Measurements from ENCODE around the gene FIZ1.

DNA sequence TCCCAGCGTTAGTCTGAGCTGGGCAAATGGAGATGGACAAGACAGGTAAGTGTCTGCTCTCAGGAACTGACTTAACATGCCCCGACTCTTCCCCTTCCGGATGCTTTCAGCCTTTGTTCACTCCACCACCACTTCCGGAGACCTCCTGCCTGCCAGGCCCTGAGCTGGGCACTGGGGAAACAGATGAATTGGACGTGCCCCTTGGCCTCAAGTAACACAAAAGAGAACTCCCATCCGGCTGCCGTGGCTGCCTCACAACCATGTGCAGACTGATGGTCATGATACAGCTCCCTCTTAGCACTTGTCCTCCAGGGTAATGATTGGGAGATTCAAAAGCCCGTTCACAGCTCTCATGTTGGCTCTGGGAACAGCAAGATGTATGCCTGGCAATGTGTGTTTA is 18.1 kb upstream of the FIZ1 start:
- TF ChIP-seq POLR2AphosphoS5 (IDR thresholded peaks at IDR 0.05) (no peak), POLR2A (IDR thresholded peaks at IDR 0.05) (no peak), EP300 (IDR thresholded peaks at IDR 0.05) (no peak)
- TF ChIP-seq, protein P1, sequence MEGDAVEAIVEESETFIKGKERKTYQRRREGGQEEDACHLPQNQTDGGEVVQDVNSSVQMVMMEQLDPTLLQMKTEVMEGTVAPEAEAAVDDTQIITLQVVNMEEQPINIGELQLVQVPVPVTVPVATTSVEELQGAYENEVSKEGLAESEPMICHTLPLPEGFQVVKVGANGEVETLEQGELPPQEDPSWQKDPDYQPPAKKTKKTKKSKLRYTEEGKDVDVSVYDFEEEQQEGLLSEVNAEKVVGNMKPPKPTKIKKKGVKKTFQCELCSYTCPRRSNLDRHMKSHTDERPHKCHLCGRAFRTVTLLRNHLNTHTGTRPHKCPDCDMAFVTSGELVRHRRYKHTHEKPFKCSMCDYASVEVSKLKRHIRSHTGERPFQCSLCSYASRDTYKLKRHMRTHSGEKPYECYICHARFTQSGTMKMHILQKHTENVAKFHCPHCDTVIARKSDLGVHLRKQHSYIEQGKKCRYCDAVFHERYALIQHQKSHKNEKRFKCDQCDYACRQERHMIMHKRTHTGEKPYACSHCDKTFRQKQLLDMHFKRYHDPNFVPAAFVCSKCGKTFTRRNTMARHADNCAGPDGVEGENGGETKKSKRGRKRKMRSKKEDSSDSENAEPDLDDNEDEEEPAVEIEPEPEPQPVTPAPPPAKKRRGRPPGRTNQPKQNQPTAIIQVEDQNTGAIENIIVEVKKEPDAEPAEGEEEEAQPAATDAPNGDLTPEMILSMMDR (IDR thresholded peaks at IDR 0.05), result no peak

All from sigmoid colon (tissue), 4 donors.